HFF-Myc (cell line): ENCODE measurements around the gene MAPK8IP3.

Experiments used
- DNase-seq: peaks from one replicate; pipeline ENCODE4 v3.0.0-alpha.2; 2011; ENCODE audit warnings: low read depth; ENCODE audit errors: extremely low read depth
- H3K4me3 ChIP-seq: replicated peaks from 2 replicates; pipeline ENCODE4 v1.5.1; 2011; ENCODE audit warnings: low read depth, mild to moderate bottlenecking, control low read depth, low read length
- TF ChIP-seq, protein P1 (sequence below): IDR thresholded peaks from 2 replicates; pipeline ENCODE4 v1.5.1; 2012; ENCODE audit warnings: mild to moderate bottlenecking, low read depth, low read length, control low read depth; ENCODE audit errors: missing control alignments

The MAPK8IP3 gene

DNA sequence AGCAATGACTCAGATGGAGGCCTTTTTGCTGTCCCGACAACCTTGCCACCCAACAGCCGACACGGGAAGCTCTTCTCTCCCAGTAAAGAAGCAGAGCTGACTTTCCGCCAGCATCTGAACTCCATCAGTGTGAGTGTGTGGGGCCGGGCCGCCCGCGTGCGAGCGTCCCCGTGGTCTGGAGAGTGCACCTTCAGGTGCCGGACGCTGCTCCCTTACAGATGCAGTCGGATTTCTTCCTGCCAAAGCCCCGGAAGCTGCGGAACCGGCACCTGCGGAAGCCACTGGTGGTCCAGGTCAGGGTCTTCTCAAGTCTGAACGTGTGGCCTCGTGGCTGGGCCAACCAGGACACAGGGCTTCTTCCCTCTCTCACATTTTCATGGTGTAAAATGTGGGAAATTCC, 43.5 kb upstream of the MAPK8IP3 start:
- TF ChIP-seq, protein P1, sequence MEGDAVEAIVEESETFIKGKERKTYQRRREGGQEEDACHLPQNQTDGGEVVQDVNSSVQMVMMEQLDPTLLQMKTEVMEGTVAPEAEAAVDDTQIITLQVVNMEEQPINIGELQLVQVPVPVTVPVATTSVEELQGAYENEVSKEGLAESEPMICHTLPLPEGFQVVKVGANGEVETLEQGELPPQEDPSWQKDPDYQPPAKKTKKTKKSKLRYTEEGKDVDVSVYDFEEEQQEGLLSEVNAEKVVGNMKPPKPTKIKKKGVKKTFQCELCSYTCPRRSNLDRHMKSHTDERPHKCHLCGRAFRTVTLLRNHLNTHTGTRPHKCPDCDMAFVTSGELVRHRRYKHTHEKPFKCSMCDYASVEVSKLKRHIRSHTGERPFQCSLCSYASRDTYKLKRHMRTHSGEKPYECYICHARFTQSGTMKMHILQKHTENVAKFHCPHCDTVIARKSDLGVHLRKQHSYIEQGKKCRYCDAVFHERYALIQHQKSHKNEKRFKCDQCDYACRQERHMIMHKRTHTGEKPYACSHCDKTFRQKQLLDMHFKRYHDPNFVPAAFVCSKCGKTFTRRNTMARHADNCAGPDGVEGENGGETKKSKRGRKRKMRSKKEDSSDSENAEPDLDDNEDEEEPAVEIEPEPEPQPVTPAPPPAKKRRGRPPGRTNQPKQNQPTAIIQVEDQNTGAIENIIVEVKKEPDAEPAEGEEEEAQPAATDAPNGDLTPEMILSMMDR, result no peak
- H3K4me3 ChIP-seq, result no peak overlapping the region
- DNase-seq, result no peak

DNA sequence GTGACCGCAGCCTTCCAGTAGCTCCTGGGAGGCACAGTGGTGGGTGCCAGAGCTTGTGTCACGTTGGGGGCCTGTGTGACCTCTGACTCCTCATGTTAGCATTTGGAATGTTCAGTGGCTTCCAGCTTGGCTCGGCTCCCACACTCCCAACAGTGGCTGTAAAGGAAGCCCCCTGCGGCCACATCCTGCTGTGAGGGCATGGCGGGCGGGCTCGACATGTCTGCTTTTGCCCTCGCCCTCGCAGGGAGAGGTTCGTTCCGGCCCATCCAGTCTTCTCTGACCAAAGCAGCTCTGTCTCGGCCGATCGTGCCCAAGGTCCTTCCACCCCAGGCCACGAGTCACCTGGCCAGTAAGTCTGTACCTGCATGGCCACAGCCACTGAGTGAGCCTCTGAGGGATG, 40.2 kb upstream of the MAPK8IP3 start:
- TF ChIP-seq, protein P1, result no peak
- no peak for DNase-seq
- no peak overlapping the region for H3K4me3 ChIP-seq

DNA sequence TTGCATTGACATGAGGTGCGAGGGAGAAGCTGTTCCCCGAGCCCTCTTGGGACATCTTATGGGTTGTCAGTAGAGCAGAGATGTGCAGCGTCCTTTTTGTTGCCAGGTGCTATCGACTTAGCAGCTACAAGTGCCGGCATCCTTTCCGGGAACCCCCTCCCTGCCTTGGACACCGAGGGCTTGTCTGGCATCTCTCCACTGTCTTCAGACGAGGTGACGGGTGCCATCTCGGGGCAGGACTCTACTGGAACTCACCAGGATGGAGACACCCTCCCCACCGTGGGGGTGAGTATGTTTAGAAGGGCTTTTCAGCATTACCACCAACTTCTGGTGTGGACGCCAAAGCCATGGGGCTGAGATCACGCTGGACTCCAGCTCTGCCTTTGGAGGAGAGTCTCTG, 39.7 kb upstream of the MAPK8IP3 start:
- DNase-seq, result no peak
- no peak overlapping the region for H3K4me3 ChIP-seq
- TF ChIP-seq, protein P1, result no peak

DNA sequence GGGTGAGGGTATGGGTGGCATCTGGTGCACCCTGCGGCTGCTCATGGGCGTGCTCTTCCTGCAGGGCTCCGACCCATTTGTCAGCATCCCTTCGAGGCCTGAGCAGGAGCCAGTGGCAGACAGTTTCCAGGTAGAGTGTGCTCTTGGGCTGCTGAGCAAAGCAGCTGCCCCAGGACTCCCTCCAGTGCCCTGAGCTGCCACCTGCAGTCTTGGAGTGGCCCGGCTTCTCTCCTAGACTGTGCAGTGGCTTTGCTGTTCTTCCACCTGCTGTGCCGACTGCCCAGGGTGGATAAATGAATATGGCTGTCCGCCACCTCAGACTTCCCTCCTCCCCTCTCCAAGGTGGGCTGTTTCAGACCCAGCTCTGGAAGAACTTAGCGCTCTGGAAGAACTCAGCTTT, 38.7 kb upstream of the MAPK8IP3 start:
- TF ChIP-seq, protein P1, result no peak
- no peak overlapping the region for H3K4me3 ChIP-seq
- no peak for DNase-seq

DNA sequence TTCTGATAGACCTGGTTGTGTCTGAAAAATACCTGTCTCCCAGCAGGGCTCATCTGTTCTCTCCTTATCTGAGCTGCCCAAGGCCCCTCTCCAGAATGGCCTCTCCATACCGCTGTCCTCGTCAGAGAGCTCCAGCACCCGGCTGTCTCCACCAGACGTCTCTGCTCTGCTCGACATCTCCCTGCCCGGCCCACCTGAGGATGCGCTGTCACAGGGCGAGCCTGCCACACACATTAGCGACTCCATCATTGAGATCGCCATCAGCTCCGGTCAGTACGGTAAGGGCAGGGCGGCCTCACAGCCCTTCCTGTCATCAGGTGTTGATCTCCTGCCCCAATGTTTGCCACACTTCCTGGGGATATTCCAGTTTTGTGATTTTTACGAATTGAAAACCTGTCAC, 38.1 kb upstream of the MAPK8IP3 start:
- TF ChIP-seq, protein P1, result no peak
- no peak for DNase-seq
- no peak overlapping the region for H3K4me3 ChIP-seq

DNA sequence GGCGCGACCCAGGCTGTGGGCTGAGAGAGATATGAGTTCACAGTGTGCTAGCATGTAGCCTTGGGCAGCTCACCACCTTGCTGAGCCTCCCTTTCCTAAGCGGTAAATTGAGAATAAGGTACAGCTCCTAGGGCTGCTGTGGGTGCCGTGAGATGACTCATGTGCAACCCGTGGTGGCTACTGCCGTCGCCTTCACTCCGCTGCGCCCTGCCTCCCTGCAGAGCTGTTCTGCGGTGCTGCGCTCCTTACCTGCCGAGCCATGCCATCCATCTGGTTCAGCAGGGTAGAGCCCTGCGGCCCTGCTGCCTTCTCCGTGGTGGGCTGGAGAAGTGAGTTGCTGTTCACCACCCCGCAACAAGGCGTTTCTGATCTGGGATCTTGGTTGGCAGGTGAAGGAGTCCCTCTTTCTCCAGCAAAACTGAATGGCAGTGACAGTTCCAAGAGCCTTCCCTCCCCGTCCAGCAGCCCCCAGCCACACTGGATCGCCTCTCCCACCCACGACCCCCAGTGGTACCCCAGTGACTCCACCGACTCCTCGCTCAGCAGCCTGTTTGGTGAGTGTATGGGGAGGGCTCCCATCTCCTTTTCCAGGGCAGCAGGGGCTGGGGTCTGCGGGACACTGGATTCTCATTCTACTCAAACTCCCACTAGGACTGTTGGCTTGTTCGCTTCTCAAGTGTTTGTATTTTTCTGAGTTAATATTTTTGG, 37.2 kb upstream of the MAPK8IP3 start:
- no peak for DNase-seq
- TF ChIP-seq, protein P1, result no peak
- H3K4me3 ChIP-seq, result no peak overlapping the region

DNA sequence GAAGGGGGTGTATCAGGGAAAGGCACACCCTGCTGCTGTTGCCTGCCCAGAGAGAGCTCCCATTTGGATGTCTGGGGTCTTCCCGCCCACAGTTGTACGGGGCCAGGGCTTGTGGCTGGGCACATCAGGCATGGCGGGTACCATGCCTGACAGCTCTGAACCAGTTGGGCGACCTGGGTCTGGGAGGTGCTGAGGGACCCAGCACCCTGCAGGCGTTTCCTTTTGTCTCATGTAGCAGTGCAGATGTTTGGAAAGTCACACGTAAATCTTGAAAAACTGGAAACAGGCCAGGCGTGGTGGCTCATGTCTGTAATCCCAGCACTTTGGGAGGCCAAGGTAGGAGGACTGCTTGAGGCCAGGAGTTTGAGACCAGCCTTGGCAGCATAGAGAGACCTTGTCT, 36.3 kb upstream of the MAPK8IP3 start:
- H3K4me3 ChIP-seq, result no peak overlapping the region
- no peak for DNase-seq
- TF ChIP-seq, protein P1, result no peak
